Fibroblast of the conjunctiva (primary cell): Measurements from ENCODE around the gene CROCC.
"Not testable (repeated sequence)": the region's sequence is repeated elsewhere in the genome, so short reads cannot be mapped to it uniquely, and the experiment has no call there.

Experiments used
- DNase-seq: peaks from one replicate; pipeline ENCODE4 v3.0.0-alpha.2; 2010; ENCODE audit warnings: low read depth

Gene CROCC

GRCh38 chr1:16914928-16915626, 6.7 kb upstream of the CROCC start:
- DNase-seq: not testable (repeated sequence)

DNA sequence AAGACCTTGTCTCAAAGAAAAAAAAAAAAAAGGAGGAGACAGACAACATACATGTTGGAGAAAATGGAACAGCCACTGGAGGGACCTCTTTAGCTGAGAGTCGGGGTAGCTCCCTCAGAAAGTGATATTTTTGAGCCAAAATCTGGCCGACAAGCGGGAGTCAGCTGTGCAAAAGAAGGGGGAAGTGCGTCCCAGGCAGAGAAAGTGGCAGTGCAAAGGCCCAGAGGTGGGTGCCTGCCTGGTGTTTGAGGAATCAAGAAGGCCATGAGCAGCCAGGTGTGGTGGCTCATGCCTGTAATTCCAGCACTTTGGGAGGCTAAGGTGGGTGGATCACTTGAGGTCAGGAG, 6.1 kb upstream of the CROCC start:
- DNase-seq: no peak

GRCh38 chr1:16916036-16916880, 5.5 kb upstream of the CROCC start:
- DNase-seq: not testable (repeated sequence)

DNA sequence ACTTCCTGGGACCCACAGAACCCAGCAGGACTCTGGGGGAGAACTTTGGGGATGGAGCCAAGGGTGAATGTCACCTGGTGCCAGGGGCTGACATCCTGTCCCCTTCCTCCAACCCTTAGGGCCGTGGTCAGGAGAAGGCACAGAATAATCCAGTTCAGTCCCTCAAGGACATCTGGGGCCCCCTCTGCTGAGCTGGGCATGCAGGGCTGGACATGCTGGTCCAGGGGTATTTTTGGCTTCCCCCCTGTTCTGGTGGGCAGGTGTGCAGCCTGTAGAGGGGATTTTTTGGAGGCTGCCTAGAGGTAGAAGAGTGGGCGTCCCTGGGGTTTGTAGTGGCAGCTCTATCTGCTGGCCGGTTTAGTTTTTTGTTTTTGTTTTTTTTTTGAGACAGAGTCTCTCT, 3.4 kb upstream of the CROCC start:
- DNase-seq: no peak

DNA sequence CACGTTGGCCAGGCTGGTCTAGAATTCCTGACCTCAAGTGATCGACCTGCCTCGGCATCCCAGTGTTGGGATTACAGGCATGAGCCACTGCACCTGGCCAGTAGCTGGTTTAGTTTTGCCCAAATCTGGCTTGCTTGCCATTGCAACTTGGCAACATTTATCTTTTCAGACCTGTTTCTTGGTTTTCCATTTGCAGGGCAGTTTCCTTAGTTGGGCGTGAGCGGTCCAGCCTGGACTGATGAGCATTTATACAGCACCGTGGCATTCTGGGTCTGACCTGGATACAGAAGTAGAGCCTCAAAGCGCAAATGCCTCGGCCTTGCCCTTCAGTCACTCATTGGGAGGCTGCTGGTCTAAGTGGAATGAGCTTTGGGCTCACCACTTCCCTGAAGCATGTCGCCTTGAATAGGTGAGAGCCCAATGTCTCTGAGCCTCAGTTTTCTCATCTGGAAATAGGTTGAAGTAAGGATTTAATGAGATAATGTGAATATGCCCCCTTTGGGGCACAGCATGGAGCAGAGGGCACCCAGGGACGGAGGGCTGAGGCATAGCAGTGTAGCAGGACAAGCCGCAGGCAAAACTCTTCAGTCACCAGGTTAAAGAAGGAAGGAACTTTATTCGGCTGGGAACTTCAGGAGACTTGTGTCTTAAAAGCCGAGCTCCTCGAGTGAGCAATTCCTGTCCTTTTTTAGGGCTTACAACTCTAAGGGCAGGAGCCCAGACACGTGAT, 2.6 kb upstream of the CROCC start:
- not testable (repeated sequence) for DNase-seq

DNA sequence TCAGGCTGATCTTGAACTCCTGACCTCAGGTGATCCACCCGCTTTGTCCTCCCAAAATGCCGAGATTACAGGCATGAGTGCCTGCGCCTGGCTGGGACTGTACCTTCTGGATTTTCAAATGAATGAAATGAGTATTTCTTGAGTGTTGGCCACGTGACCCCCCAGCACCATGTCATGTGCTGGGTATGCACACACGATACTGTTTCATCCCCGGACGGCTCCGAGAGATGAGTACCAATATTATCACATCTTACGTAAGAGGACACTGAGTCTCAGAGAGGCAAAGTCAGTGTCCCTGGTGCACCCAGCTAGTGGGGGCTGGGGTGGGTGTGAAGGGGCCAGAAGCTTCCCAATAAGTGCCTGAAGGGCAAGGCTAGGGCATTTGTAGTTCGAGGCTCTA, 780 bp upstream of the CROCC start:
- no peak for DNase-seq

DNA sequence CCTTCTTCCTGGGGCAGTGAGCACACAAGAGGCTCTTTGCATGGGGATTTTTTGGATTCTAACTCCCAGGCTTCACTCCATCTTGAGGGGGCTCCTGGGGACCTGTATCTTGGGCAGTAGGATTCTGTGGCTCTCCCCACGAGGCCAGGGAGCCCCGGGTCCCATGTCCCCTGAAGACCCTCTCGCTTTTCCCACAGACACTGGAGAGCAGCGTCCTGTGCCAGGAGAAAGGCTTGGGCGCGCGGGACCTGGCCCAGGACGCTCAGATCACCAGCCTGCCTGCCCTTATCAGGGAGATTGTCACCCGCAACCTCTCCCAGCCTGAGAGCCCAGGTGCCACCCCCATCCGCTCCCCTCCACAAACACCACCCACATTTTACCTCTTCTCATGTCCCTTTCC, 735 bp downstream of the CROCC start:
- no peak for DNase-seq

DNA sequence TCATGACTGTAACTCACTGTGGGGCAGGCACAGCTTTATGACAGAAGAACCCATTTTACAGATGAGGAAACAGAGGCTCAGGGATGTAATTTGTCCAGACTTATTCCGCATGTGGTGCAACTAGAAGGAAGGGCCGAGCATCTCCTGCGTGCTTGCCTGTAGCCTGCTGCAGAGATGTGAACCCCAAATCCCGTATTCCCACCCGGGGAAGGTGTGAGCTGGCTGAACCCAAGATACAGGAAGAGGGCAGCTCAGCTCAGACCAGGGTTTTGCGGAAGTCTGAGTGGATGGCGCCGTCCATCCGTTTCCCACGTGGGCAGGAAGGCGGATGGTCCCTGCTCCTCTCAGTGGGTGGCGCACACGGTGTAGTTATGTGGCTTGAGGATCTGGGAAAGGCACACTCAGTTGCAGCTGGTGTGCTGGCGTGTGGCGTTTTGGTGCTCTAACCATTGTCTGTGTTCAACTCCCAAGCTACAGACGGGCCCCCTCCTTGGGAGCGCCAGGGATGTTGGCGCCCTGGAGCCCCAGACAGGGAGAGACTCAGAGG, 1.2 kb downstream of the CROCC start:
- no peak for DNase-seq

DNA sequence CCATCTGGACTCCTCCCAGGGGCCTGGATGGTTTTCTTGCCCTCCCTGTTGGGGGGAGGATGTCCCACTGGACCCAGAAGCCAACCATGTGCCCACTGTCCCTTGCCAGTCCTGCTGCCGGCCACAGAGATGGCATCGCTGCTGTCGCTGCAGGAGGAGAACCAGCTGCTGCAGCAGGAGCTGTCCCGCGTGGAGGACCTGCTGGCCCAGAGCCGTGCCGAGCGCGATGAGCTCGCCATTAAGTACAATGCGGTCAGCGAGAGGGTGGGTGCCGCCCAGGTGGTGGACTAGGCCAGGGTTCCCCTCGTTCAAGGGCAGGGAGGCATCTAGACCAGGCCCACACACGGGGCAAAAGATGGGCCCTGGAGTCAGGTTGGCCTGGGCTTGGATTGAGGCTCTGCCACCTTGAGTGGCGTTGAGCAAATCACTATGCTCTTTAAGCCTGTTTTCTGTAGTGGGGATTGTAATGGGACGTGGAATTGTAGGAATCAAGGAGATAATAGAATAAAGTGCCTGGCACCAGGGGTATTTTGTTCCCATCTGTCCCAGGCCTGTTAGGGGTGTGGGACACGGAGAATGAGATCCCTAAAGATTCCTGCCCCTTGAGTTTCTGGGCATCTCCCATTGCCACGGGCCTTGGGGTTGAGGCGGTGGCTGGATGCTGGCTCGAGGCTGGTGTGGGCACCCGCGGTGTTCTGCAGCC, 2.6 kb downstream of the CROCC start:
- DNase-seq: no peak

- no peak for DNase-seq
Observed at GRCh38 chr1:16924919-16925477, 3.3 kb downstream of the CROCC start.

GRCh38 chr1:16925635-16926490, 4.1 kb downstream of the CROCC start:
- DNase-seq: no peak

DNA sequence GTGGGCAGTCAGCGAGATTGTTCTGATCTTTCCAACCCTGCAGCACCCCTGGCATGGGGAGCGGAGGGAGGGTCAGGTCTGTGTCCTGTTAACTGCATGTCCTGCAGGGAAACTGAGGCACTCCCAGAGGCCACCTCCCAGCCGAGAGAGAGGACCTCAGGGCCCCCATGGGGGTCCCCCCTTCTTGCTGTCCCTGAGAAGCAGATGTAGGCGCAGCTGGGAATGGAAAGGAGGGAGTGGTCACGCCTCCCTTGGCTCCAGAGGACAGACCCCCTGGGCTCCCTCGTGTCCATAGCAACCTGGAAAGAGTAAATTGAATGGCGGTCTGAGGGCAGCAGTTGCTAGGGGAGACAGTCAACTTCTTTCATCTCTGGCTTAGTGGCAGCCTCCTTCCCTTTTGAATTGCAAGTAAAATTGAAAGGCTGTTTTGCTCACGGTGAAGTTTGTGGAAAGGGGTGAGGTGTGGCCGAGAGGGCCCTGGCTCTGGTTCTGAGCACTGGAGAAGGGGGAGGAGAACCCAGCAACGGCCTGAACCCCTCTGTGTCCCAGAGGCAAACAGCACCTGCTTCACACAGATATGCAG, 4.9 kb downstream of the CROCC start:
- DNase-seq: no peak

- no peak for DNase-seq
Observed at GRCh38 chr1:16927256-16927655, 5.5 kb downstream of the CROCC start.

- no peak for DNase-seq
Observed at GRCh38 chr1:16927711-16928485, 6.2 kb downstream of the CROCC start.

GRCh38 chr1:16929146-16930041, 7.7 kb downstream of the CROCC start:
- not testable (repeated sequence) for DNase-seq

DNA sequence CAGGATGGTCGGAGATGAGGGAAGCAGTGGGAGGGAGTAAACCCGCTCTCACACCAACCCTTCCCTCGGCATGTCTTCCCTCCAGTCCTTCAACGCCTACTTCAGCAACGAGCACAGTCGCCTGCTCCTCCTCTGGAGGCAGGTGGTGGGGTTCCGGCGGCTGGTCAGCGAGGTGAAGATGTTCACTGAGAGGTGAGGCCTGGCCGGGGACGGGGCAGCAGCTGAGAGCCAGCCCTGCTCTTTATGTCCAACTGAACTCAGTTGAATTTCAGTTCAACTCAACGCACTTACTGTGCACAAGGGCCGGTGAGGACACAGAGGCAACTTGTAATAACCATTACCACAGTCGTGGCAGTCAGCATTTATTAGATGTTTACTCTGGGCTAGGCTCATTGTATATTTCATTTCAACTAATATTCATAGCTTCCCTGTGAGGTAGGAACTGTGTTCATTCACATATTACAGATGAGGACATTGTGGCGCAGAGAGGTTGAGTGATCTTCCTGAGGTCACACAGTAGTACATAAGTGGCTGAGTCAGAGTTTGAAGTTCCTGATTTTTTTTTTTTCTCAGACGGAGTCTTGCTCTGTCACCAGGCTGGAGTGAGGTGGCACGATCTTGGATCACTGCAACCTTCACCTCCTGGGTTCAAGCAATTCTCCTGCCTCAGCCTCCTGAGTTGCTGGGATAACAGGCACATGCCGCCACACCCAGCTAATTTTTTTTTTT, 9.6 kb downstream of the CROCC start:
- not testable (repeated sequence) for DNase-seq

DNA sequence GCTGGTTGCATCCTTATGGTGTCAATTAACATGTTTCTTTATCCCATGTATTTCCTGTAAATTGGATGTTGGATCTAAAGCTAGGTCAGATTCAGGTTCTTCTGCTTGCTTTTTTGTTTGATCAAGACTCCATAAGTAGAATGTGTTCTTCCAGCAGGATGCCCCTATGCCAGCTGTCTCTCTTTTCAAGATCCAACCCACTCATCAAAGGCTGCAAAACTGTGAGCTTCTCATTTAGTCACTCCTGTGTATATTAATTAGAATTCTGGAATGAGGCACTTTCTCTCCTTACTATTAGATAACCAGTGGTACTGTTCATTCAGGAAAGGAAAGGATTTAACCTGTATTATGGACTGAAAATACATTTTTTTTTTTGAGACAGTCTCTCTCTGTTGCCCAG, 12.2 kb downstream of the CROCC start:
- not testable (repeated sequence) for DNase-seq

DNA sequence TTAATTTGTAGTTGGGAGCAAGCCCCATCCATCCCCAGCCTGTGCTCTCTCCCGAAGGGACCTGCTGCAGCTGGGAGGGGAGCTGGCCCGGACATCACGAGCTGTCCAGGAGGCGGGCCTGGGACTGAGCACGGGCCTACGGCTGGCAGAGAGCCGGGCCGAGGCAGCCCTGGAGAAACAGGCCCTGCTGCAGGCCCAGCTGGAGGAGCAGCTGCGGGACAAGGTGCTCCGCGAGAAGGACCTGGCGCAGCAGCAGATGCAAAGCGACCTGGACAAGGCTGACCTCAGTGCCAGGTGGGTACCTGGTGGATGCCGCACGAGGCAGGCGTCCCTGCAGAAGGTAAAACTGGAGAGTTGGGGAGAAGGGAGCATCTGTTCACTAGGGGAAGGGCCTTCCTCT, 14.8 kb downstream of the CROCC start:
- not testable (repeated sequence) for DNase-seq
